GM19099 (cell line): ENCODE measurements around the gene INO80E.

Experiments used
- POLR2A ChIP-seq: IDR thresholded peaks from 3 replicates; pipeline ENCODE4 v1.6.1; 2011; ENCODE audit warnings: low read depth; ENCODE audit not compliant: insufficient read length; ENCODE audit errors: extremely low read depth

INO80E gene

GRCh38 chr16:29995324-29995910, 624 bp upstream of the INO80E start, which contains the start of gene HIRIP3:
Gene HIRIP3 (minus strand): TSS chr16:29995617. CDS start chr16:29995605, 12 bp downstream.
- TF ChIP-seq POLR2A, result peak; percentile 62

DNA sequence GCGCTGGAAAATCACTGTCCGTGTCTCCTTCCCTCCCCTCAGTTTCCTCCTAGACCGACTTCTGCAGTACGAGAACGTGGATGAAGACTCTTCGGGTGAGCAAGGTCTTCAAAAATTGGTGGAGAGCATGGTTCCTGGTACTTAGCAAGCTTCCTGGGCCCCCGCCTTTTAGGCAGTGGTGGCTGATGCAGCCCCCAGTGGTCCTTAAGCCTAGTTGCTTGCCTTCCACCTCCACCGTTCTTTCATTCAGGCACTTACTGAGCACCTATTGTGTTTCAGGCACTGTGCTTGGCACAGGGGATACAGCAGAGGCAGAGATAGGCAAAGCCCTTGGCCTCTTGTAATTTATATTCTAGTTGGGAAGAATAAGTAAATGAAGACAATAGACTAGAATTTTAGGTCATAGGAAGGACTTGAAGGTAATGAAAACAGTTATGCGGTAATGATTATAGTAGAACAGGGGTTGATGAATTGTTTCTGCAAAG, 767 bp downstream of the INO80E start:
- no peak for TF ChIP-seq POLR2A

- TF ChIP-seq POLR2A, result no peak
These were observed 3.6 kb downstream of the INO80E start for GRCh38 chr16:29999605-30000004.

DNA sequence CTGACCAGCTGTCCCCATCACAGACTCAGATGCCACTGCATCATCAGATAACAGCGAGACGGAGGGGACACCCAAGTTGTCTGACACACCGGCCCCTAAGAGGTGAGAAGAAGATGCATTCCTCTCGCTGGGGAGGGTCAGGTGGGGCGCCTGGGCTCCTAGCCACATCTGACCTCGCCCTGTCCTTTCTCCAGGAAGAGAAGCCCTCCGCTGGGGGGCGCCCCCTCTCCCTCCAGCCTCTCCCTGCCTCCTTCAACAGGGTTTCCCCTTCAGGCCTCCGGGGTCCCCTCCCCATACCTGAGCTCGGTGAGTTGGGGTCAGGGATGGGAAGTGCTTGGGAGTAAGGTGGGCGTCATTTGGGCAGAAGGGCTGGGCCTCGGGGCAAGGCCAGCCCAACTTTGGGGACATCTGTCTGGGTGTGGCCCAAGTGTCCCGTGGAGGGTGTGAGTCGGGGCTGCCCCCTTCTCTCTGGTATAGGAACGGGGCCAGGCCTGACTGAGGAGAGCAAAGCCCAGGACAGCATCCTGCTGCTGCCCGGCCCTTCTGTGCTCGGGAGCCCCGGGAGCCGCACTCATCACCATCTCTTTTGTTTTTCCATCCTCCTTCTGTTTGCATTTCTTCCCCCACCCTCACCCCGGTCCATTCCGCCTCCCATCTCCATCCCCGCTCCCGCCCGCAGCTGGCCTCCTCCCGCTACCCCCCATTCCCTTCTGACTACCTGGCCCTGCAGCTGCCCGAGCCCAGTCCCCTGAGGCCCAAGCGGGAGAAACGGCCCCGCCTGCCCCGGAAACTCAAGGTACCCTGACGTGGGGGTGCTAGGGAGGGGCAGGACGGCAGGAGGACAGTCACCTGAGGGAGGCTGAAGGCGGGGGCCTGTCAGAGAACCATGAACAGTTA, 4.9 kb downstream of the INO80E start:
- TF ChIP-seq POLR2A, result no peak

DNA sequence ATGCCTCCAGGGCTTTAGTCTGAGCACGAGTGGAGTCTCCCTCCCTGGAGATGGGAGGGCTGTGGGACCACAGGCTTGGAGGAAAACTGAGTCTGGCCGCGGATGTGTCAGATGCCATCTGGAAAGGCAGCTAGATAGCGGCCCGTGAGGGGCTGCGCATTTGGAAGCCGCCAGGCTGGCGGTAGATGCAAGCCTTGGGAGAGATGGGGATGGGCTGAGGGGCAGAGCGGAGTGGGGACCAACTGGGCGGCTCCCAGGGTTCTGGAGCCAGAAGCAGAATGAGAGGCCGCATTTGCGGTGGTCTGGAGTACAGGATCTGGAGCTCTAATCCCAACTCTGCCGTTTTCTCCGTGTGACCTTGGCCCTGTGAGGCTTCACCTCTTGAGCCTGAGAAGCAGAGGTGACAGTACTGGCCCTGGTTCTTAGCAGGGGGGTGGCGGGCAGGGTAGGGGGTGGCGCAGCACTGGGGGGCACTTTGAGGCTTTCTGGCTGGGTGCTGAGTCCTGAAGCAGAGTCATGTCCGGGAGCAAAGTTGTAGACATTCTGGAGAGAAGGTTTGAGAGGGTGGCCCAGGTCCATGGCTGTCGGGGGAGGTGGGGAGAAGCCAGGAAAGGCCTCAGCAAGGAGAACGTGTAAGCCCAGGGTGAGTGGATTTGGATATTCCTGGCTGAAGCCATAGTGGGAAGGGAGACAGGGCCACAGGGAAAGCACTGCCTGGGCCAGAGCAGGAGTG, 6.7 kb downstream of the INO80E start:
- no peak for TF ChIP-seq POLR2A

- no peak for TF ChIP-seq POLR2A
These were observed 7.8 kb downstream of the INO80E start for GRCh38 chr16:30003670-30004423.

GRCh38 chr16:30004424-30004776, 8.4 kb downstream of the INO80E start:
- TF ChIP-seq POLR2A, result no peak

GRCh38 chr16:30004811-30005242, 8.8 kb downstream of the INO80E start:
- TF ChIP-seq POLR2A, result no peak

DNA sequence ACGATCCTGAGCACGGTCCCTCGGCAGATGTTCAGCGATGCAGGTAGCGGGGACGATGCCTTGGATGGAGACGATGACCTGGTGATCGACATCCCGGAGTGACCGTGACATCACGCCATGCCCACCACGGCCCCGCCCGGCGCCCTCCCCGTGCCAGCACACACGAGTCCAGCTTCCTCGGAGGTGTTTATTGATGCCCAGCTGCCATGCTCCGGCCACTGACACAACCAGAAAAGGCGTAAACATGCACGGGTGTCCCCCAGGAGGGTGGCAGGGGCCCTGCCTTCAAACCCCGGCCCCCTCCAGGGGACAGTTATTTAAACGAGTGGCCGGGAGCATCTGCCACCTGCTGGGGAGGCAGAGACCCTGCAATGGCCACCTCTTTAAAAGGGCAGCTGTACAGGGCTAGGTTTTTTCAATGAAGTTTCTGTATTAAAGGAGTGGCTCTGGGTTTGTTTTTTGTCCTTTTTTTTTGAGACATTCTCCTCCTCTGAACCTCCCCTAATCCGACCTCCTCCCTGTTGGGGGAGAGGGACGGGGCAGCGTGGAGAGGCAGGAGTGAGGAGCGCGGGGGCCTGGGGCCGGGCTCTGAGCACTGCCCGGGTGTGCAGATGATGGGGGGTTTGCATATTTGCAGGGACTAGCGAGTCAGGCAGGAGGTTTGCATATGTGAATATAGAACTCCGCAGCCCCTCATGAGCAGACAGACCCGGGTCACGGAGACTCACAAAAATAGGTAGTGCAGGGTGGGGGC, 9.5 kb downstream of the INO80E start:
- no peak for TF ChIP-seq POLR2A

GRCh38 chr16:30006095-30006473, 10.0 kb downstream of the INO80E start:
- no peak for TF ChIP-seq POLR2A

GRCh38 chr16:30006659-30007377, 10.8 kb downstream of the INO80E start:
- TF ChIP-seq POLR2A, result no peak

DNA sequence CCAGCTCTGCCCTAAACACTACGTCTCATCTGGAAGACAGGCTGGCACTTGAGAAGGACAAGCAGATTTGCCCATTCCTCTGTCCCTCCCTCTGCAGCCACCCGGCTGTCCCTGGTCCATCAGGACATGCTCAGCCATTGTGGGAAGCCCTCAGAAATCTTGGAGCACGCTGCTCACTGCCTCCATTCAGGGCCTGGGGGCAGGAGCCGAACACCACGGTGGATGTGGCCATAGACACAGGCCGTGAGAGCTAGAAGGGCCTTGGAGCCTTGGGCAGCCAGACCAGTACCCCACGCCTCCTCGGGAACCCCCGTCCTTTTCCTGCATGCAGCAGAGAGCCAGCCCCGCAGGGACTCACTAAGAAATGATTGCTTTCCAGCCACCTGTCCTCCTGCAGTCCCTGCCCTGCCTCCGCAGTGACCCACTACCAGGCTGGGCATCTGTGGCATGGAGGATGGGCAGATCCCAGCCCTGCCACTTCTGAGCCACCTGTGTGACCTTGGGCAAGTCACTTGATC, 11.4 kb downstream of the INO80E start:
- TF ChIP-seq POLR2A, result no peak
